PC-3 (cell line): ENCODE results near the gene CCNK. TPM values are rescaled to one million over a fixed set of nuclear protein-coding genes. Genes with fewer than 3 reads are reported as not detected.

Experiments
- ATAC-seq: fragments of 200-7000 bp; cut with Tn5 transposase; 2 replicates; pipeline ENCODE4 v1.9.1; 2020; ENCODE audit warnings: mild to moderate bottlenecking, moderate library complexity
- BruUV-seq: library from RNA; stranded (reverse); fragments of 400-500 nt; replicated peaks from 2 replicates; lab custom pipeline; 2021; lab: Mats Ljungman, UMichigan
- CTCF ChIA-PET: fragments of 300-600 bp; sonication (Branson Sonifier 250); formaldehyde crosslinking; loops from one replicate; lab custom pipeline; 2022; ENCODE audit warnings: antibody characterized with exemption; lab: Charles Lee
- POLR2A ChIA-PET: fragments of 300-600 bp; sonication (Branson Sonifier 250); formaldehyde crosslinking; loops from one replicate; lab custom pipeline; 2022; ENCODE audit warnings: antibody characterized with exemption; ENCODE audit not compliant: unreplicated experiment; lab: Charles Lee
- DNase-seq: peaks from one replicate; pipeline ENCODE4 v3.0.0-alpha.2; 2015
- H2AFZ ChIP-seq: fragments of 300-600 bp; sonication (generic); 2 replicates; pipeline ENCODE4 v1.6.0; 2016; ENCODE audit warnings: antibody characterized with exemption, low read length
- H3F3A ChIP-seq: fragments of 300-600 bp; sonication (generic); one replicate; pipeline ENCODE4 v1.6.0; 2017; ENCODE audit warnings: antibody characterized with exemption, low read length, control low read depth, mild to moderate bottlenecking; ENCODE audit not compliant: unreplicated experiment
- H3K27ac ChIP-seq: fragments of 300-600 bp; sonication (generic); 2 replicates; pipeline ENCODE4 v1.5.1; 2016; ENCODE audit warnings: mild to moderate bottlenecking, low read length
- H3K27me3 ChIP-seq: fragments of 300-600 bp; sonication (generic); 2 replicates; pipeline ENCODE4 v1.6.1; 2016; ENCODE audit warnings: low read length, mixed read lengths
- H3K36me3 ChIP-seq: fragments of 300-600 bp; sonication (generic); 2 replicates; pipeline ENCODE4 v1.6.1; 2016; ENCODE audit warnings: low read depth, mixed run types, low read length, mixed read lengths
- H3K4me1 ChIP-seq: fragments of 300-600 bp; sonication (generic); 2 replicates; pipeline ENCODE4 v1.5.1; 2016; ENCODE audit warnings: low read length; ENCODE audit not compliant: insufficient read depth
- H3K4me2 ChIP-seq: fragments of 300-600 bp; sonication (generic); 2 replicates; pipeline ENCODE4 v1.6.0; 2016; ENCODE audit warnings: low read length
- H3K4me3 ChIP-seq: fragments of 300-600 bp; sonication (generic); 2 replicates; pipeline ENCODE4 v1.5.1; 2016; ENCODE audit warnings: mild to moderate bottlenecking, low read length, mixed read lengths
- H3K79me2 ChIP-seq: fragments of 300-600 bp; sonication (generic); 2 replicates; pipeline ENCODE4 v1.6.1; 2017; ENCODE audit warnings: low read length, mixed read lengths
- H3K9ac ChIP-seq: fragments of 300-600 bp; sonication (generic); 2 replicates; pipeline ENCODE4 v1.6.0; 2016; ENCODE audit warnings: mild to moderate bottlenecking, low read length
- H3K9me2 ChIP-seq: fragments of 300-600 bp; sonication (generic); replicated peaks from 2 replicates; pipeline ENCODE4 v1.6.1; 2016; ENCODE audit warnings: mixed run types, low read length, mixed read lengths
- H3K9me3 ChIP-seq: fragments of 300-600 bp; sonication (generic); 2 replicates; pipeline ENCODE4 v1.6.1; 2016; ENCODE audit warnings: low read length, mixed read lengths
- H4K20me1 ChIP-seq: fragments of 300-600 bp; sonication (generic); 2 replicates; pipeline ENCODE4 v1.6.1; 2016; ENCODE audit warnings: low read length, mixed read lengths
- CTCF ChIP-seq: fragments of 300-600 bp; sonication (generic); conservative IDR thresholded peaks from 2 replicates; pipeline ENCODE4 v1.5.1; 2017; ENCODE audit warnings: antibody characterized with exemption, low read depth, mild to moderate bottlenecking, low read length
- EZH2 ChIP-seq: fragments of 300-600 bp; sonication (generic); IDR thresholded peaks from one replicate; pipeline ENCODE4 v1.6.1; 2017; ENCODE audit warnings: antibody characterized with exemption, mild to moderate bottlenecking, low read length; ENCODE audit not compliant: unreplicated experiment
- EZH2phosphoT487 ChIP-seq: fragments of 300-600 bp; sonication (generic); IDR thresholded peaks from 2 replicates; pipeline ENCODE4 v1.6.1; 2018; ENCODE audit warnings: mild to moderate bottlenecking, antibody characterized with exemption, low read length, borderline replicate concordance
- intact Hi-C: fragments of 100-400 bp; cut with micrococcal nuclease; formaldehyde crosslinking; loops from 2 replicates; pipeline ENCODE4 v1.9.0; 2023
- total RNA-seq: library from RNA; depleted of rRNA; stranded (reverse); fragments of >200 nt; gene quantifications from 2 replicates; pipeline ENCODE4 v1.2.3, GENCODE V29; 2014

The CCNK gene
- total RNA-seq, 1 experiment from 2014 or later: 26.2 TPM

GRCh38 chr14:99461411-99462085 lies 19.7 kb upstream of the CCNK start:
- no peaks in the 10 kb centered on the region for H3K27me3 ChIP-seq
- no peaks in the 10 kb centered on the region for H3F3A ChIP-seq
- no peaks in the 10 kb centered on the region for H4K20me1 ChIP-seq
- DNase-seq (no peak), ATAC-seq (no peak)
- H3K4me3 ChIP-seq: no peak overlapping the region
- no peak overlapping the region for H3K9ac ChIP-seq
- peaks cover 9% of the 10 kb centered on the region for H3K79me2 ChIP-seq
- peaks cover 29% of the 10 kb centered on the region for H3K36me3 ChIP-seq
- H3K4me2 ChIP-seq: no peak overlapping the region
- H3K27ac ChIP-seq: no peak overlapping the region
- ChIA-PET POLR2A (no interaction called here), CTCF (interaction anchor here (1.0 kb wide), 1 partner anchor 18 kb away, joined by 3 read pairs; no protein-coding TSS in a partner anchor)
- H2AFZ ChIP-seq: no peak overlapping the region
- no peaks in the 10 kb centered on the region for H3K9me3 ChIP-seq
- no peaks in the 10 kb centered on the region for H3K9me2 ChIP-seq
- TF ChIP-seq CTCF (no peak), EZH2phosphoT487 (no peak), EZH2 (no peak)
- no TSS peak for BruUV-seq
- intact Hi-C loops: no loop called here
- no peaks in the 10 kb centered on the region for H3K4me1 ChIP-seq

- H3K9me2 ChIP-seq: no peaks in the 10 kb centered on the region
- H3K27ac ChIP-seq: no peak overlapping the region
- H2AFZ ChIP-seq: no peak overlapping the region
- peaks cover 24% of the 10 kb centered on the region for H3K36me3 ChIP-seq
- BruUV-seq: no TSS peak
- no peaks in the 10 kb centered on the region for H3K9me3 ChIP-seq
- TF ChIP-seq EZH2phosphoT487: no peak
- no peak for TF ChIP-seq EZH2
- no peak for TF ChIP-seq CTCF
- peaks cover 16% of the 10 kb centered on the region for H3K79me2 ChIP-seq
- no peaks in the 10 kb centered on the region for H3K27me3 ChIP-seq
- POLR2A ChIA-PET: no interaction called here
- H4K20me1 ChIP-seq: 0 out of 2 replicates have a peak, but pooled peaks cover 5% of the 10 kb centered on the region
- no peak overlapping the region for H3K9ac ChIP-seq
- H3K4me3 ChIP-seq: no peak overlapping the region
- no peaks in the 10 kb centered on the region for H3K4me1 ChIP-seq
- H3F3A ChIP-seq: no peaks in the 10 kb centered on the region
- no peak overlapping the region for H3K4me2 ChIP-seq
- CTCF ChIA-PET: interaction anchor here (1.0 kb wide), 1 partner anchor 17 kb away, joined by 3 read pairs; no protein-coding TSS in a partner anchor
- intact Hi-C loops: no loop called here
- DNase-seq: no peak
- no peak for ATAC-seq
These were observed 19.0 kb upstream of the CCNK start for GRCh38 chr14:99462210-99462609.

- BruUV-seq: no TSS peak
- Histone ChIP-seq H3K27me3 (no peaks in the 10 kb centered on the region), H3K36me3 (peaks cover 20% of the 10 kb centered on the region), H3K9me3 (no peaks in the 10 kb centered on the region), H3K4me2 (no peak overlapping the region), H3K9ac (no peak overlapping the region), H3K4me3 (no peak overlapping the region), H2AFZ (no peak overlapping the region), H4K20me1 (peaks cover 16% of the 10 kb centered on the region; the same call in 1 of the 2 replicates), H3K4me1 (no peaks in the 10 kb centered on the region), H3K27ac (no peak overlapping the region), H3F3A (no peaks in the 10 kb centered on the region), H3K9me2 (no peaks in the 10 kb centered on the region), H3K79me2 (peaks cover 33% of the 10 kb centered on the region)
- ATAC-seq (no peak), DNase-seq (no peak)
- POLR2A ChIA-PET: no interaction called here
- intact Hi-C loops: no loop called here
- CTCF ChIA-PET: no interaction called here
- TF ChIP-seq CTCF (no peak), EZH2phosphoT487 (no peak), EZH2 (no peak)
These were observed 17.2 kb upstream of the CCNK start for GRCh38 chr14:99463974-99464373.
